Hypothalamus (tissue), 51 donors: ENCODE measurements around the gene IL17RC.
"Not testable (repeated sequence)": the region's sequence is repeated elsewhere in the genome, so short reads cannot be mapped to it uniquely, and the experiment has no call there.

Experiments used
- DNase-seq, 51 donors: peaks; one replicate each; lab custom pipeline; 2025; lab: John Stamatoyannopoulos, UW

Gene IL17RC

GRCh38 chr3:9916734-9917680, at the start of gene IL17RC:
IL17RC (plus strand) TSS chr3:9917098; CDS start chr3:9917316, 218 bp downstream.
- DNase-seq = peak in 43 of 51 donors; percentile 8 to 80 (median 49)

GRCh38 chr3:9867106-9867505, 49.8 kb upstream of the IL17RC start:
- DNase-seq = no peak

GRCh38 chr3:9869955-9870354, 46.9 kb upstream of the IL17RC start:
- DNase-seq = no peak

GRCh38 chr3:9870978-9871377, 45.9 kb upstream of the IL17RC start:
- no peak for DNase-seq

- not testable (repeated sequence) for DNase-seq
Measured at GRCh38 chr3:9872067-9872466, 44.8 kb upstream of the IL17RC start.

GRCh38 chr3:9875448-9875847, 41.5 kb upstream of the IL17RC start:
- no peak for DNase-seq

GRCh38 chr3:9876255-9876654, 40.6 kb upstream of the IL17RC start:
- DNase-seq = not testable (repeated sequence)

- DNase-seq = no peak
Measured at GRCh38 chr3:9876991-9877390, 39.9 kb upstream of the IL17RC start.

- no peak for DNase-seq
Measured at GRCh38 chr3:9878700-9879099, 38.2 kb upstream of the IL17RC start.

GRCh38 chr3:9879830-9880549, 36.9 kb upstream of the IL17RC start, which contains the start of gene CIDEC:
CIDEC (minus strand) TSS chr3:9880253; CDS start chr3:9878486, 1,767 bp downstream.
- no peak for DNase-seq

GRCh38 chr3:9881441-9881840, 35.5 kb upstream of the IL17RC start:
- DNase-seq = no peak

GRCh38 chr3:9883706-9884554, 33.0 kb upstream of the IL17RC start:
- DNase-seq = no peak

- no peak for DNase-seq
Measured at GRCh38 chr3:9884555-9885165, 32.2 kb upstream of the IL17RC start.

- DNase-seq = no peak
Measured at GRCh38 chr3:9886328-9886727, 30.6 kb upstream of the IL17RC start.

GRCh38 chr3:9887480-9887879, 29.4 kb upstream of the IL17RC start:
- DNase-seq = no peak

- no peak for DNase-seq
Measured at GRCh38 chr3:9888540-9888939, 28.4 kb upstream of the IL17RC start.

GRCh38 chr3:9889405-9889804, 27.5 kb upstream of the IL17RC start:
- DNase-seq = no peak

GRCh38 chr3:9890249-9891071, 26.4 kb upstream of the IL17RC start, which contains the start of gene JAGN1:
JAGN1 (plus strand) TSS chr3:9890610; CDS start chr3:9890723, 113 bp downstream.
- DNase-seq = peak; percentile 49 to 93 (median 85)

GRCh38 chr3:9891072-9891622, 25.8 kb upstream of the IL17RC start:
- DNase-seq = no peak
